ENCODE results near the gene ASB13. TPM values are rescaled to one million over a fixed set of nuclear protein-coding genes. Genes with fewer than 3 reads are reported as not detected.

The ASB13 gene
- total RNA-seq, 1 experiment from 2014 or later: 13.8 TPM

DNA sequence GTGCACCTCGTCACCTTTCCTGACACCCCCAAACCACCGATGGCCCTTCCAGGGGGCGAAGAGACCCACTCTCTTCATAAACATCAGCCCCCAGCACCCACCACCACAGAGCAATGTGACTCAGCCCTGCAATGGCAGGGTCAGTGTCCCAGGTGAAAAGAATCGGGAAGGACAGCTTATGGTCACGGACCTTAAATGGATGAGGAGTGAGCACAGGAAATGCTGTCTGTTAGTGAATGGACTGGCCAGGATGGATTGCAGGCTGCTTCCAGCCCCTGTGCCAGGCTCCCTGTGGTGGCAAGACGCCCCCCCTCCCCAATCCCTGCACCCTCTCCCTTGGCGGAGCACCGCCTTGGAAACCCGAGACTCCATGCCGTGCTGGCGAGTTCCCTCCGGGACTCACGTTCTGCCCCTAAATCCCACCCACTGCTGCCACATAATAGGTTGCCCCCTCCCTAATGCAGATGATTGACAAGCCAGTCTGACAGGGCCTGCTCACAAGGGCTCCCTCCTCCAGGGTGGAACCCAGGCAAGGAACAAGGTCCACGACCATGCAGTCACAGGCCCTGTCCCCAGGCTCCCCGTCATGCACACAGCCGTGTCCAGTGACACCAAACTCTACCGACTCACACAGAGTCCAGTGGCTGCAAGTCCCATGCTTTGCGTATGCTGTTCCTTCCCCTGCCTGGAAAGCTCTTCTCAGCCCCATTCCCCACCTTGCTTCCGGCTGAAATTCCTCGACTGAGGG is 7.3 kb downstream of the ASB13 start:
- no peak overlapping the region for H3K27ac ChIP-seq (ENCODE audit: insufficient read length, low read depth, low read length)
- Mint-ChIP-seq H3K4me3 (peak overlapping the region; percentile 44 to 53; a peak in 4 of 5 replicates), H3K27ac (peak overlapping the region; percentile 75 to 83 (median 80); a peak in 4 of 7 replicates), H3K9me3 (no peaks in the 10 kb centered on the region), H3K27me3 (ENCODE audit: low read depth) (no peaks in the 10 kb centered on the region; the same call in 1 of the 2 replicates), H3K4me1 (peaks cover 42 to 58% of the 10 kb centered on the region in 2 experiments), H3K36me3 (ENCODE audit: insufficient read depth in 1 of 3, low read depth in 3 of 3) (no peaks in the 10 kb centered on the region)
- no peak overlapping the region for H2AK5ac ChIP-seq (ENCODE audit: insufficient read length, low read length)
- no peak overlapping the region for H3K23ac ChIP-seq (ENCODE audit: insufficient read length, low read depth, low read length)
- no peak overlapping the region for H4K91ac ChIP-seq (ENCODE audit: insufficient read length, low read depth, low read length)
- H4K5ac ChIP-seq (ENCODE audit: insufficient read length, low read depth, low read length): no peak overlapping the region
- H2AFZ ChIP-seq (ENCODE audit: low read length): no peak overlapping the region
- peaks cover 3% of the 10 kb centered on the region for H4K20me1 ChIP-seq (ENCODE audit: control insufficient read depth, insufficient read depth, insufficient read length)
- H3K56ac ChIP-seq (ENCODE audit: insufficient read length, low read depth, low read length): no peak overlapping the region
- WGBS (ENCODE audit: extremely low coverage, insufficient read length, low lambda C conversion rate): no CpG with 5 or more reads among the region's 20 CpGs
- H3K4me1 ChIP-seq (ENCODE audit: insufficient read depth, low read length): no peaks in the 10 kb centered on the region; the same call in 1 of the 2 replicates
- no peak overlapping the region for H3T11ph ChIP-seq (ENCODE audit: low read length)
- no peak overlapping the region for H2BK120ac ChIP-seq (ENCODE audit: low read depth, low read length, poor library complexity, severe bottlenecking)
- H3K27me3 ChIP-seq (ENCODE audit: insufficient read depth, low read length): no peaks in the 10 kb centered on the region
- H2BK15ac ChIP-seq (ENCODE audit: low read depth, low read length): no peak overlapping the region
- TF ChIP-seq, protein P1, sequence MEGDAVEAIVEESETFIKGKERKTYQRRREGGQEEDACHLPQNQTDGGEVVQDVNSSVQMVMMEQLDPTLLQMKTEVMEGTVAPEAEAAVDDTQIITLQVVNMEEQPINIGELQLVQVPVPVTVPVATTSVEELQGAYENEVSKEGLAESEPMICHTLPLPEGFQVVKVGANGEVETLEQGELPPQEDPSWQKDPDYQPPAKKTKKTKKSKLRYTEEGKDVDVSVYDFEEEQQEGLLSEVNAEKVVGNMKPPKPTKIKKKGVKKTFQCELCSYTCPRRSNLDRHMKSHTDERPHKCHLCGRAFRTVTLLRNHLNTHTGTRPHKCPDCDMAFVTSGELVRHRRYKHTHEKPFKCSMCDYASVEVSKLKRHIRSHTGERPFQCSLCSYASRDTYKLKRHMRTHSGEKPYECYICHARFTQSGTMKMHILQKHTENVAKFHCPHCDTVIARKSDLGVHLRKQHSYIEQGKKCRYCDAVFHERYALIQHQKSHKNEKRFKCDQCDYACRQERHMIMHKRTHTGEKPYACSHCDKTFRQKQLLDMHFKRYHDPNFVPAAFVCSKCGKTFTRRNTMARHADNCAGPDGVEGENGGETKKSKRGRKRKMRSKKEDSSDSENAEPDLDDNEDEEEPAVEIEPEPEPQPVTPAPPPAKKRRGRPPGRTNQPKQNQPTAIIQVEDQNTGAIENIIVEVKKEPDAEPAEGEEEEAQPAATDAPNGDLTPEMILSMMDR (conservative IDR thresholded peaks at IDR 0.05): no peak
- no peak overlapping the region for H3K4me2 ChIP-seq (ENCODE audit: insufficient read depth, insufficient read length, low read length)
- H3K18ac ChIP-seq (ENCODE audit: insufficient read length, low read depth, low read length): no peak overlapping the region
- H3K79me2 ChIP-seq (ENCODE audit: insufficient read depth, low read length): peaks cover 1% of the 10 kb centered on the region; the same call in 1 of the 2 replicates
- no peaks in the 10 kb centered on the region for H3K79me1 ChIP-seq (ENCODE audit: insufficient read depth, low read depth, low read length, poor library complexity, severe bottlenecking)
- H2BK12ac ChIP-seq (ENCODE audit: insufficient read length, low read depth, low read length): no peak overlapping the region
- no peak overlapping the region for H4K8ac ChIP-seq (replicated peaks; ENCODE audit: insufficient read length, low read depth, low read length)
- no peak overlapping the region for H2BK5ac ChIP-seq (ENCODE audit: insufficient read length, low read length)
- DNase-seq: peak; percentile 65
- no peak overlapping the region for H2BK20ac ChIP-seq (ENCODE audit: low read depth, low read length, poor library complexity, severe bottlenecking)
- H3K9ac ChIP-seq (ENCODE audit: extremely low read depth, insufficient read length, low read length): no peak overlapping the region
- no peaks in the 10 kb centered on the region for H3K23me2 ChIP-seq (ENCODE audit: insufficient read length, low read depth, low read length, poor library complexity, severe bottlenecking)
- no peak overlapping the region for H3K14ac ChIP-seq (ENCODE audit: insufficient read depth, low read length)
- no peak overlapping the region for H3K4ac ChIP-seq (ENCODE audit: low read depth, low read length)
- H3K9me3 ChIP-seq (ENCODE audit: control insufficient read depth, low read depth, low read length): no peaks in the 10 kb centered on the region
